ENCODE results near the gene OR2C3. TPM values are rescaled to one million over a fixed set of nuclear protein-coding genes. Genes with fewer than 3 reads are reported as not detected.

The OR2C3 gene
- total and polyA plus RNA-seq, 2 of the 8 experiments (the other 6 are each of a cell fraction or from before 2014, with no cell fraction given): not detected

DNA sequence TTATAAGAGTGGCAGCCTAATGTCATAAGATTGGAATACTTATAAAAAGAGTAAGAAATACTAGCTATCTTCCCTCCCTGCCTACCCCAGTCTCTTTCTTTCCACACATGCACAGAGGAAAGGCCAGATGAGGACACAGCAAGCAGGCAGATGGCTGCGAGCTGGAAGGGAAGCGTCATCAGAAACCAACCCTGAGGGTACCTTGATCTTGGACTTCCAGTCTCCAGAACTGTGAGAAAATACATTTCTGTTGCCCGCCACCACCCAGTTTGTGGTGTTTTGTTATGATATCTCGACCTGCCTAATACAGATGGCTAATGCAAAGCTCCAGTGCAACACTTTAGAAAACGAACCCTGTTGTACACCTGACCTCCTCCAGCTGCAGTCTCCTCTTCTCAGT lies 2.3 kb upstream of the OR2C3 start:
- no peaks in the 10 kb centered on the region for H3K23me2 ChIP-seq (ENCODE audit: low read depth, low read length)
- no peak overlapping the region for H2BK5ac ChIP-seq (ENCODE audit: low read depth, low read length)
- H2BK12ac ChIP-seq (ENCODE audit: low read depth, low read length): no peak overlapping the region
- CTCF ChIA-PET (ENCODE audit: partially characterized antibody): no interaction called here
- H2AFZ ChIP-seq (ENCODE audit: low read length): no peak overlapping the region
- no peak overlapping the region for H2BK20ac ChIP-seq (ENCODE audit: low read length)
- no peaks in the 10 kb centered on the region for H3K79me2 ChIP-seq (ENCODE audit: control insufficient read depth in 1 of 2, insufficient read depth in 2 of 2, low read length in 2 of 2)
- no peak overlapping the region for H3K27ac ChIP-seq (ENCODE audit: low read depth, low read length)
- no peak overlapping the region for H2BK120ac ChIP-seq (replicated peaks; ENCODE audit: low read depth, low read length)
- no peak overlapping the region for H3K23ac ChIP-seq (ENCODE audit: insufficient read length)
- no peaks in the 10 kb centered on the region for H3K79me1 ChIP-seq (ENCODE audit: low read depth, low read length)
- no peak overlapping the region for H3K18ac ChIP-seq (ENCODE audit: extremely low read depth, low read length)
- no peak overlapping the region for H3K9ac ChIP-seq (replicated peaks in 1 of 4; ENCODE audit: extremely low read depth in 1 of 4, low read depth in 3 of 4, low read length in 3 of 4)
- no peak overlapping the region for H2AK5ac ChIP-seq (ENCODE audit: low read depth, low read length)
- H3K27me3 ChIP-seq (replicated peaks in 1 of 4; ENCODE audit: control insufficient read depth in 3 of 4, extremely low read depth in 1 of 4, insufficient read depth in 3 of 4, low read length in 3 of 4): no peaks in the 10 kb centered on the region
- no peak overlapping the region for H3K4me3 ChIP-seq (ENCODE audit: extremely low read depth in 1 of 4, insufficient read depth in 2 of 4, low read depth in 3 of 4, low read length in 4 of 4)
- no peak overlapping the region for H3K14ac ChIP-seq (ENCODE audit: insufficient read length)
- H2BK15ac ChIP-seq (ENCODE audit: low read length): no peak overlapping the region
- no peaks in the 10 kb centered on the region for H3K4me1 ChIP-seq (replicated peaks in 1 of 4; ENCODE audit: control insufficient read depth in 3 of 4, insufficient read depth in 4 of 4, low read length in 3 of 4)
- WGBS, 2 experiments (ENCODE audit: extremely low coverage in 1 of 2, insufficient coverage in 1 of 2, insufficient read length in 1 of 2, insufficient replicate concordance in 2 of 2, low coverage in 1 of 2, low lambda C conversion rate in 2 of 2, missing lambda C conversion rate in 1 of 2): 74% methylated on average over 5 of the region's 5 CpGs; no CpG with 5 or more reads in 1 of the 2 experiments
- POLR2A ChIA-PET (ENCODE audit: partially characterized antibody): no interaction called here
- no peak overlapping the region for H3K4ac ChIP-seq (replicated peaks; ENCODE audit: insufficient read length, low read depth, low read length)
- no peaks in the 10 kb centered on the region for H3K36me3 ChIP-seq (ENCODE audit: control insufficient read depth in 2 of 4, insufficient read depth in 4 of 4, low read length in 3 of 4)
- H3K4me2 ChIP-seq (ENCODE audit: insufficient read depth in 1 of 2, low read depth in 2 of 2, low read length in 2 of 2): no peak overlapping the region
- no peak overlapping the region for H3K56ac ChIP-seq (replicated peaks; ENCODE audit: insufficient read length, low read depth, low read length)
- H3K9me3 ChIP-seq (ENCODE audit: insufficient read depth in 2 of 2, low read depth in 1 of 2, low read length in 1 of 2): peaks cover 33 to 34% of the 10 kb centered on the region in 2 experiments; a peak in 3 of 4 replicates
- FAIRE-seq: no peak
- H4K20me1 ChIP-seq (replicated peaks in 1 of 2; ENCODE audit: control insufficient read depth in 1 of 2, insufficient read depth in 2 of 2, low read length in 2 of 2): no peaks in the 10 kb centered on the region
- H4K8ac ChIP-seq (ENCODE audit: extremely low read depth, insufficient read depth, low read length): no peak overlapping the region
- H4K91ac ChIP-seq (replicated peaks; ENCODE audit: insufficient read length, low read length): no peak overlapping the region
- H4K5ac ChIP-seq (ENCODE audit: insufficient read length, low read depth, low read length): no peak overlapping the region
- DNase-seq (ENCODE audit: low read depth in 1 of 2, low spot score in 2 of 2): no peak
- TF ChIP-seq SIX5 (IDR thresholded peaks at IDR 0.05; ENCODE audit: low read depth, low read length) (no peak), POLR2A (IDR thresholded peaks at IDR 0.05; ENCODE audit: control extremely low read depth in 1 of 2, low read depth in 2 of 2, low read length in 2 of 2) (no peak), KDM5A (IDR thresholded peaks at IDR 0.05; ENCODE audit: low read length) (no peak), FOSL1 (IDR thresholded peaks at IDR 0.05; ENCODE audit: insufficient read depth, low read depth, low read length) (no peak), CHD1 (IDR thresholded peaks at IDR 0.05; ENCODE audit: low read depth, low read length) (no peak), SP2 (IDR thresholded peaks at IDR 0.05; ENCODE audit: low read length) (no peak), BRCA1 (IDR thresholded peaks at IDR 0.05; ENCODE audit: low read depth, low read length) (no peak), SP1 (IDR thresholded peaks at IDR 0.05; ENCODE audit: low read depth, low read length) (no peak), HDAC6 (IDR thresholded peaks at IDR 0.05; ENCODE audit: low read depth, low read length) (no peak)
- TF ChIP-seq, protein P1, sequence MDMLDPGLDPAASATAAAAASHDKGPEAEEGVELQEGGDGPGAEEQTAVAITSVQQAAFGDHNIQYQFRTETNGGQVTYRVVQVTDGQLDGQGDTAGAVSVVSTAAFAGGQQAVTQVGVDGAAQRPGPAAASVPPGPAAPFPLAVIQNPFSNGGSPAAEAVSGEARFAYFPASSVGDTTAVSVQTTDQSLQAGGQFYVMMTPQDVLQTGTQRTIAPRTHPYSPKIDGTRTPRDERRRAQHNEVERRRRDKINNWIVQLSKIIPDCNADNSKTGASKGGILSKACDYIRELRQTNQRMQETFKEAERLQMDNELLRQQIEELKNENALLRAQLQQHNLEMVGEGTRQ (IDR thresholded peaks at IDR 0.05; ENCODE audit: low read length): no peak

All from H1 (cell line).